AG09319 (cell line): ENCODE results near the gene GADD45G.
A peak's percentile ranks its signal among the peaks of the same experiment; 100 is the strongest.

Source experiments
- DNase-seq: peaks from one replicate; pipeline ENCODE4 v3.0.0-alpha.2; 2010; ENCODE audit warnings: low read depth; ENCODE audit errors: extremely low read depth
- TF ChIP-seq, protein P1 (sequence below): IDR thresholded peaks from 2 replicates; pipeline ENCODE4 v1.5.1; 2011; ENCODE audit warnings: low read depth, mild to moderate bottlenecking, inconsistent platforms, low read length, moderate library complexity

The GADD45G gene

GRCh38 chr9:89604729-89605464 lies at the start of gene GADD45G:
GADD45G (plus strand) TSS chr9:89605012; CDS start chr9:89605122, 110 bp downstream.
- DNase-seq, result peak; percentile 48
- TF ChIP-seq, protein P1, sequence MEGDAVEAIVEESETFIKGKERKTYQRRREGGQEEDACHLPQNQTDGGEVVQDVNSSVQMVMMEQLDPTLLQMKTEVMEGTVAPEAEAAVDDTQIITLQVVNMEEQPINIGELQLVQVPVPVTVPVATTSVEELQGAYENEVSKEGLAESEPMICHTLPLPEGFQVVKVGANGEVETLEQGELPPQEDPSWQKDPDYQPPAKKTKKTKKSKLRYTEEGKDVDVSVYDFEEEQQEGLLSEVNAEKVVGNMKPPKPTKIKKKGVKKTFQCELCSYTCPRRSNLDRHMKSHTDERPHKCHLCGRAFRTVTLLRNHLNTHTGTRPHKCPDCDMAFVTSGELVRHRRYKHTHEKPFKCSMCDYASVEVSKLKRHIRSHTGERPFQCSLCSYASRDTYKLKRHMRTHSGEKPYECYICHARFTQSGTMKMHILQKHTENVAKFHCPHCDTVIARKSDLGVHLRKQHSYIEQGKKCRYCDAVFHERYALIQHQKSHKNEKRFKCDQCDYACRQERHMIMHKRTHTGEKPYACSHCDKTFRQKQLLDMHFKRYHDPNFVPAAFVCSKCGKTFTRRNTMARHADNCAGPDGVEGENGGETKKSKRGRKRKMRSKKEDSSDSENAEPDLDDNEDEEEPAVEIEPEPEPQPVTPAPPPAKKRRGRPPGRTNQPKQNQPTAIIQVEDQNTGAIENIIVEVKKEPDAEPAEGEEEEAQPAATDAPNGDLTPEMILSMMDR, result no peak

DNA sequence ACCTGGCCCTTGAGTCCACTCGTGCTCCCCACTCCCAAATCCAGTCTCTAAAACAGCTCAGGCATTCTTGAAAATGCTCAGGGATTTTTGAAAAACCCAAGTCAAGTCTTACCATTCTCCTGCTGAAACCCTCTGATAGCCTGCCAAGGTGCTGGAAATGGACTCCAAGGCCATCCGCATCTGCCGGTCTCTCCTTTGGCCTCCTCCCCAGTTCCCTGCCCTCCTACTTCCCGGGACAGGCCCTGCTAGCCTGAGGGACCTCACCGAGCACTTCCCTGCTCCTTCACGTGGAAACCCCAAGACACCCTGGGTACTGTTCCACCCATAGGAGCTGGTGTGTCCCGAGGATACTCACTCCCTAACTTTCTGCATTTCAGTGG lies 49.8 kb upstream of the GADD45G start:
- no peak for DNase-seq
- TF ChIP-seq, protein P1, result no peak

- no peak for DNase-seq
- TF ChIP-seq, protein P1, result no peak
Measured at GRCh38 chr9:89555451-89556375, 49.1 kb upstream of the GADD45G start.

DNA sequence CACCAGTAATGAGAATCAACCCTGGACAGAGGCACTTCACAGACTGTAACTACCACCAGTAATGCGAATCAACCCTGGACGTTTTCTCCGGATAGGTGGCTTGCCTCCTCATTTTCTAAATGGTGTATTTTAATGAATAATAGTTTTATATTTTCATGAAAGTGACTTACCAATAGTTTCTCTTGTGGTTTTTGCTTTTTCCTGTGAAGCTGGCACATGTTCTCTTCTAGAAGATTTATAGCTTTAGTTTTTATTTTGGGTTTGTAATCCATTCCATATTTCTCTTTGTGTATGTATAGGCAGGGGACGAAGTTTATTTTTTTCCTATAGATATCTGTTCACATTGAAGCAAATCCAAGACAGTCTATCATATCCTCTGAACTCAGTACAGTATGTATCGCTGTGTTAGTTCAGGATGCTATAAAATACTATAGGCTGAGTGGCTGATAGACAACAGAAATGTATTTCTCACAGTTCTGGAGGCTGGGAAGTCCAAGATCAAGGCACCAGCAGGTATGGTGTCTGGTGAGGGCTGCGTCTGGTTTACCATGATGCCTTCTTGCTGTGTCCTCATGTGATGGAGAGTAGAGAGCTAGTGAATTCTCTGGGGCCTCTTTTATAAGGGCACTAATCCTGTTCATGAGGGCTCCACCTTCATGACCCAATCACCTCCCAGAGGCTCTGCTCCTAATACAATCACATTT lies 46.5 kb upstream of the GADD45G start:
- DNase-seq, result no peak

GRCh38 chr9:89558948-89559347 lies 45.9 kb upstream of the GADD45G start:
- DNase-seq, result no peak
- TF ChIP-seq, protein P1, result no peak

More for the DNA sequence above, 46.5 kb upstream of the GADD45G start:
- TF ChIP-seq, protein P1, result no peak

DNA sequence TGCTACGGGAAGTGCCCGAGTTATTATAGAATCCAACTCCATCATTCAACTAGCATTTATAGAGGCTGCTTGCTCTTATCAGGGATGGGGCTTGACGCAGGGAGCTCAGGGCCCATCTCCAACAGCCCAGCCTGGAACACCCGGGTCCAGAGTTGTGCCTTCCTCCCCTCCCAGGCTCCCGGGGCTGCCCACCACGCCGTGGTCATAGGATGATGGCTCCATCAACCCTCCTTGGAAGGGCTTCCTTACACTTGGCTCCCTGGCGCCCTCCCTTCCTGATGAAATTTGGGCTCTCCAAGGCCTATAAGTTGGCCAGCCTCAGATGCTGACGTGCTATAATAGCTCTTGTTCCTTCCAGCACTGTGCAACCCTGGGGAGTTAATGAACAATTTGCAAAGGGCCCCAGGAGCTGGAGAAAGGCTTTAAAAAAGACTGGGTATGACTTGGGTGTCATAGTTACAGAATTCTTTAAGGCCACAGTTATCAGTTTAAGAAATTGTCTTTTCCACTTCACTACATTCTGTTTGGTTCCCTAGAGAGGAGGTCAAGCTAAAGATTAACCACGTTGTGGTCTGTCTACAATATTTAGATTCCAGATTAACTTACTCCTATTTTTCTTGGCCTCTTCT lies 42.5 kb upstream of the GADD45G start:
- no peak for DNase-seq
- TF ChIP-seq, protein P1, result no peak
